HCT116 (cell line): ENCODE data around the gene OSBP2. TPM values are rescaled to one million over a fixed set of nuclear protein-coding genes. Genes with fewer than 3 reads are reported as not detected.

Experiments used
- ATAC-seq: fragments of 200-7000 bp; cut with Tn5 transposase; 2 replicates; pipeline ENCODE4 v1.9.1; 2020; ENCODE audit warnings: mild to moderate bottlenecking, moderate library complexity
- BruUV-seq: library from RNA; stranded (reverse); fragments of 400-500 nt; replicated peaks from 2 replicates; lab custom pipeline; 2021; lab: Mats Ljungman, UMichigan
- CTCF ChIA-PET: fragments of 300-600 bp; sonication (Branson Sonifier 250); formaldehyde crosslinking; loops from one replicate; lab custom pipeline; 2021; ENCODE audit warnings: antibody characterized with exemption; lab: Charles Lee
- POLR2A ChIA-PET: fragments of 300-600, 350-600 bp; sonication (Branson Sonifier 250); formaldehyde crosslinking; loops from one replicate; lab custom pipeline; 2021; ENCODE audit warnings: antibody characterized with exemption; lab: Charles Lee
- RAD21 ChIA-PET, 2 experiments: fragments of 300-600 bp; sonication (Branson Sonifier 250); formaldehyde crosslinking; loops; one replicate each; lab custom pipeline; 2023; ENCODE audit warnings: low total read pairs in 2 of 2; ENCODE audit not compliant: uncharacterized antibody in 2 of 2, unreplicated experiment in 2 of 2, low non-redundant PET in 1 of 2; lab: Charles Lee
- DNase-seq: peaks from one replicate; pipeline ENCODE4 v3.0.0-alpha.2; 2010; ENCODE audit warnings: low read depth, low spot score
- H2AFZ ChIP-seq: fragments of 200-600 bp; shearing (Covaris generic), sonication (generic); 2 replicates; pipeline ENCODE4 v1.6.1; 2017; ENCODE audit warnings: low read depth, mixed run types, mixed read lengths, antibody characterized with exemption, low read length; ENCODE audit not compliant: poor library complexity, severe bottlenecking
- H3K27ac ChIP-seq: 2 replicates; pipeline ENCODE4 v1.5.1; 2012; ENCODE audit warnings: low read depth, low read length
- H3K27me3 ChIP-seq: fragments of 200-600 bp; sonication (generic); 2 replicates; pipeline ENCODE4 v1.6.1; 2016; ENCODE audit warnings: mixed run types, low read length, mixed read lengths; ENCODE audit not compliant: insufficient read depth
- H3K36me3 ChIP-seq, 2 experiments: fragments of 200-500 bp in 1 of 2; fragments of 200-600 bp in 1 of 2; sonication (Bioruptor generic) in 1 of 2; sonication (generic) in 1 of 2; 2 replicates each; pipeline versions ENCODE4 v1.5.1 to v1.6.1; 2014 to 2016; ENCODE audit warnings: low read length in 2 of 2, inconsistent platforms in 1 of 2, mixed read lengths in 1 of 2, mixed run types in 1 of 2; ENCODE audit not compliant: insufficient read depth in 2 of 2, control insufficient read depth in 1 of 2
- H3K4me1 ChIP-seq, 2 experiments: fragments of 200-600 bp in 1 of 2; sonication (generic) in 1 of 2; 2 replicates each; pipeline versions ENCODE4 v1.5.1 to v1.6.1; 2012 to 2017; ENCODE audit warnings: low read length in 2 of 2, inconsistent platforms in 1 of 2, mild to moderate bottlenecking in 1 of 2, mixed read lengths in 1 of 2, mixed run types in 1 of 2, moderate library complexity in 1 of 2; ENCODE audit not compliant: insufficient read depth in 2 of 2, control insufficient read depth in 1 of 2
- H3K4me2 ChIP-seq: fragments of 200-600 bp; sonication (generic); 2 replicates; pipeline ENCODE4 v1.6.1; 2017; ENCODE audit warnings: mixed run types, low read length, mixed read lengths
- H3K4me3 ChIP-seq, 2 experiments: fragments of 200-600 bp in 1 of 2; sonication (generic) in 1 of 2; replicated peaks in 1 of 2; 2 replicates each; pipeline ENCODE4 v1.5.1; 2011 to 2016; ENCODE audit warnings: low read length in 2 of 2, control low read depth in 1 of 2, low read depth in 1 of 2, mild to moderate bottlenecking in 1 of 2, mixed read lengths in 1 of 2, mixed run types in 1 of 2
- H3K79me2 ChIP-seq: fragments of 200-600 bp; sonication (generic); 2 replicates; pipeline ENCODE4 v1.6.1; 2017; ENCODE audit warnings: mild to moderate bottlenecking, mixed run types, low read length, moderate library complexity, mixed read lengths; ENCODE audit not compliant: insufficient read depth
- H3K9ac ChIP-seq: fragments of 200-600 bp; sonication (generic); 2 replicates; pipeline ENCODE4 v1.6.1; 2016; ENCODE audit warnings: low read length, mixed read lengths
- H3K9me2 ChIP-seq: fragments of 200-600 bp; sonication (generic), shearing (Covaris generic); 2 replicates; pipeline ENCODE4 v1.6.1; 2017; ENCODE audit warnings: mixed run types, mild to moderate bottlenecking, moderate library complexity; ENCODE audit not compliant: insufficient read depth
- H3K9me3 ChIP-seq, 2 experiments: fragments of 200-500 bp in 1 of 2; fragments of 200-600 bp in 1 of 2; sonication (Bioruptor generic) in 1 of 2; sonication (generic) in 1 of 2; 2 replicates each; pipeline ENCODE4 v1.6.1; 2014 to 2017; ENCODE audit warnings: low read length in 2 of 2, mixed read lengths in 2 of 2, inconsistent platforms in 1 of 2, low read depth in 1 of 2, mild to moderate bottlenecking in 1 of 2, mixed run types in 1 of 2, moderate library complexity in 1 of 2; ENCODE audit not compliant: control insufficient read depth in 1 of 2, insufficient read depth in 1 of 2
- H4K20me1 ChIP-seq: fragments of 200-600 bp; sonication (generic), shearing (Covaris generic); 2 replicates; pipeline ENCODE4 v1.6.1; 2017; ENCODE audit warnings: mixed run types, mild to moderate bottlenecking, moderate library complexity; ENCODE audit not compliant: insufficient read depth
- CEBPB ChIP-seq: IDR thresholded peaks from 2 replicates; pipeline ENCODE4 v1.6.1; 2012; ENCODE audit warnings: low read depth
- ELF1 ChIP-seq: IDR thresholded peaks from 2 replicates; pipeline ENCODE4 v1.6.1; 2012; ENCODE audit warnings: low read depth, borderline replicate concordance
- EZH2 ChIP-seq: fragments of 200-600 bp; sonication (generic); IDR thresholded peaks from 2 replicates; pipeline ENCODE4 v1.6.1; 2017; ENCODE audit warnings: antibody characterized with exemption, mixed run types
- EZH2phosphoT487 ChIP-seq: fragments of 200-600 bp; IDR thresholded peaks from 2 replicates; pipeline ENCODE4 v1.6.1; 2018; ENCODE audit warnings: antibody characterized with exemption, borderline replicate concordance
- FOSL1 ChIP-seq: IDR thresholded peaks from 2 replicates; pipeline ENCODE4 v1.6.1; 2012; ENCODE audit warnings: low read depth
- JUND ChIP-seq: IDR thresholded peaks from 2 replicates; pipeline ENCODE4 v1.6.1; 2012
- RAD21 ChIP-seq: IDR thresholded peaks from 2 replicates; pipeline ENCODE4 v1.6.1; 2012; ENCODE audit warnings: low read depth, mild to moderate bottlenecking
- REST ChIP-seq: IDR thresholded peaks from 2 replicates; pipeline ENCODE4 v1.6.1; 2012; ENCODE audit warnings: low read depth
- SIN3A ChIP-seq: IDR thresholded peaks from 2 replicates; pipeline ENCODE4 v1.6.1; 2012; ENCODE audit warnings: low read depth
- SRF ChIP-seq: IDR thresholded peaks from 2 replicates; pipeline ENCODE4 v1.6.1; 2012; ENCODE audit warnings: low read depth
- TCF7L2 ChIP-seq: IDR thresholded peaks from 2 replicates; pipeline ENCODE4 v1.7.0; 2011; ENCODE audit warnings: borderline replicate concordance, inconsistent platforms; ENCODE audit not compliant: insufficient read depth, insufficient read length; ENCODE audit errors: extremely low read depth
- YY1 ChIP-seq: IDR thresholded peaks from 2 replicates; pipeline ENCODE4 v1.6.1; 2011; ENCODE audit warnings: low read length, low read depth, moderate library complexity, mild to moderate bottlenecking; ENCODE audit not compliant: insufficient replicate concordance; ENCODE audit errors: extremely low read depth
- ZNF274 ChIP-seq: fragments of 200-500 bp; sonication (Bioruptor generic); IDR thresholded peaks from 2 replicates; pipeline ENCODE4 v1.6.1; 2014; ENCODE audit warnings: mild to moderate bottlenecking, low read depth, low read length, inconsistent platforms
- intact Hi-C: fragments of 100-400 bp; cut with micrococcal nuclease; formaldehyde crosslinking; loops from 2 replicates; pipeline ENCODE4 v1.10.0; 2022
- total RNA-seq: library from RNA; stranded (reverse); gene quantifications from one replicate; pipeline ENCODE4 v1.2.1, GENCODE V29; 2021; ENCODE audit not compliant: unreplicated experiment
- TF ChIP-seq, protein P1 (sequence below): IDR thresholded peaks from 2 replicates; pipeline ENCODE4 v1.6.1; 2012
- TF ChIP-seq, protein P2 (sequence below): IDR thresholded peaks from 2 replicates; pipeline ENCODE4 v1.6.1; 2011; ENCODE audit warnings: mild to moderate bottlenecking, low read length, moderate library complexity; ENCODE audit not compliant: insufficient replicate concordance; ENCODE audit errors: extremely low read depth

OSBP2 gene
- total RNA-seq, 1 experiment from 2014 or later: 12.9 TPM

GRCh38 chr22:30833322-30833721 lies 138.6 kb downstream of the OSBP2 start:
- Histone ChIP-seq H3K4me1 (peaks cover 38 to 59% of the 10 kb centered on the region in 2 experiments), H3K9me2 (no peaks in the 10 kb centered on the region), H3K9me3 (no peaks in the 10 kb centered on the region), H3K4me3 (no peak overlapping the region), H2AFZ (no peak overlapping the region), H3K79me2 (no peaks in the 10 kb centered on the region), H3K4me2 (peak overlapping the region; percentile 52), H4K20me1 (no peaks in the 10 kb centered on the region), H3K36me3 (no peaks in the 10 kb centered on the region), H3K27ac (no peak overlapping the region), H3K9ac (no peak overlapping the region), H3K27me3 (no peaks in the 10 kb centered on the region)
- no peak for DNase-seq
- ATAC-seq: no peak
- BruUV-seq: no TSS peak
- ChIA-PET POLR2A (no interaction called here), RAD21 (no interaction called here), CTCF (interaction anchor here (1.1 kb wide), 1 partner anchor 27 kb away, joined by 4 read pairs; no protein-coding TSS in a partner anchor)
- TF ChIP-seq TCF7L2 (no peak), JUND (no peak), ZNF274 (no peak)
- intact Hi-C loops: no loop called here

DNA sequence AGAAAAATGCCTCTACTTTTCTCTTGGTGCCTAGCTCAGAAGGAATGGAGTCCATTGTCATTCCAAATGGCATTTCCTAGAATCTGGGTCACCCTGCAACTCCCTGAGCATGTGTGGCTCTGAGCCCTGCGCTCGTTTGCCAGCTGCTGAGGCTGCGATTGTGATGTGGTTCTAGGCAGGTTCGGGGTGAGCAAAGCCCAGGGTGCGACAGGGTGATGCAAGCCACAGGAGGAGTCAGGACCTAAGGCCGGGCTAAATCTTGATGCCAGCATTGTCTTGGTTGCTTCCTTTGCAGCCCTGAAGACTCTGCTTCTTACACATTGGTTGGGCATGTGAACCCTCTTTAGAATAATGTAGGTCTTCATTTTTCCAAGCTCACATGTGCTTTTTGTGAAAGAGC lies 142.9 kb downstream of the OSBP2 start:
- H3K4me1 ChIP-seq: peaks cover 22 to 31% of the 10 kb centered on the region in 2 experiments
- no peaks in the 10 kb centered on the region for H3K79me2 ChIP-seq
- BruUV-seq: no TSS peak
- TF ChIP-seq ZNF274 (no peak), FOSL1 (no peak), SRF (no peak), JUND (no peak), YY1 (no peak), EZH2 (no peak), SIN3A (no peak), EZH2phosphoT487 (no peak), REST (no peak), CEBPB (no peak), RAD21 (no peak), ELF1 (no peak)
- TF ChIP-seq, protein P1, sequence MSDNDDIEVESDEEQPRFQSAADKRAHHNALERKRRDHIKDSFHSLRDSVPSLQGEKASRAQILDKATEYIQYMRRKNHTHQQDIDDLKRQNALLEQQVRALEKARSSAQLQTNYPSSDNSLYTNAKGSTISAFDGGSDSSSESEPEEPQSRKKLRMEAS: no peak
- TF ChIP-seq, protein P2, sequence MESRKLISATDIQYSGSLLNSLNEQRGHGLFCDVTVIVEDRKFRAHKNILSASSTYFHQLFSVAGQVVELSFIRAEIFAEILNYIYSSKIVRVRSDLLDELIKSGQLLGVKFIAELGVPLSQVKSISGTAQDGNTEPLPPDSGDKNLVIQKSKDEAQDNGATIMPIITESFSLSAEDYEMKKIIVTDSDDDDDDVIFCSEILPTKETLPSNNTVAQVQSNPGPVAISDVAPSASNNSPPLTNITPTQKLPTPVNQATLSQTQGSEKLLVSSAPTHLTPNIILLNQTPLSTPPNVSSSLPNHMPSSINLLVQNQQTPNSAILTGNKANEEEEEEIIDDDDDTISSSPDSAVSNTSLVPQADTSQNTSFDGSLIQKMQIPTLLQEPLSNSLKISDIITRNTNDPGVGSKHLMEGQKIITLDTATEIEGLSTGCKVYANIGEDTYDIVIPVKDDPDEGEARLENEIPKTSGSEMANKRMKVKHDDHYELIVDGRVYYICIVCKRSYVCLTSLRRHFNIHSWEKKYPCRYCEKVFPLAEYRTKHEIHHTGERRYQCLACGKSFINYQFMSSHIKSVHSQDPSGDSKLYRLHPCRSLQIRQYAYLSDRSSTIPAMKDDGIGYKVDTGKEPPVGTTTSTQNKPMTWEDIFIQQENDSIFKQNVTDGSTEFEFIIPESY: no peak
- no peaks in the 10 kb centered on the region for H4K20me1 ChIP-seq
- ChIA-PET RAD21 (no interaction called here), CTCF (no interaction called here), POLR2A (no interaction called here)
- intact Hi-C loops: no loop called here
- no peaks in the 10 kb centered on the region for H3K27me3 ChIP-seq
- H3K9me3 ChIP-seq: no peaks in the 10 kb centered on the region
- no peaks in the 10 kb centered on the region for H3K36me3 ChIP-seq
- ATAC-seq: no peak
- no peaks in the 10 kb centered on the region for H3K9me2 ChIP-seq
- no peak for DNase-seq
- H3K4me2 ChIP-seq: no peak overlapping the region
- H2AFZ ChIP-seq: no peak overlapping the region
- no peak overlapping the region for H3K27ac ChIP-seq
- H3K9ac ChIP-seq: no peak overlapping the region
- H3K4me3 ChIP-seq: no peak overlapping the region
